ENCODE measurements around the gene RCBTB2. TPM values are rescaled to one million over a fixed set of nuclear protein-coding genes. Genes with fewer than 3 reads are reported as not detected.
A peak's percentile ranks its signal among the peaks of the same experiment; 100 is the strongest.

Gene RCBTB2
- total RNA-seq, 1 donor from 2014 or later, result 21.6 TPM

DNA sequence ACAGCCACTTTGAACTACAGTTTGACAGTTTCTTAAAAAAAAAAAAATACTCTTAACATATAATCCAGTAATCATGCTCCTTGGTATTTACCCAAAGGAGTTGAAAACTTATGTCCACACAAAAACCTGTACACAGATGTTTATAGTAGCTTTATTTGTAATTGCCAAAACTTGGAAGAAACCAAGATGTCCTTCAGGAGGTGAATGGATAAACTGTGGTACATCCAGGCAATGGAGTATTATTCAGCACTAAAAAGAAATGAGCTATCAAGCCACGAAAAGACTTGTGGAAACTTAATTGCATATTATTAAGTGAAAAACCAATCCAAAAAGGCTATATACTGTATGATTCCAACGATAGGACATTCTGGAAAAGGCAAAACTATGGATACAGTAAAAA, 44.9 kb downstream of the RCBTB2 start:
- Mint-ChIP-seq H3K9me3 (peaks cover 10% of the 10 kb centered on the region), H3K4me1 (peaks cover 12% of the 10 kb centered on the region), H3K27me3 (ENCODE audit: low read depth) (no peaks in the 10 kb centered on the region), H3K4me3 (no peak overlapping the region), H3K27ac (no peak overlapping the region), H3K36me3 (peaks cover 28% of the 10 kb centered on the region)
- TF ChIP-seq, protein P1, sequence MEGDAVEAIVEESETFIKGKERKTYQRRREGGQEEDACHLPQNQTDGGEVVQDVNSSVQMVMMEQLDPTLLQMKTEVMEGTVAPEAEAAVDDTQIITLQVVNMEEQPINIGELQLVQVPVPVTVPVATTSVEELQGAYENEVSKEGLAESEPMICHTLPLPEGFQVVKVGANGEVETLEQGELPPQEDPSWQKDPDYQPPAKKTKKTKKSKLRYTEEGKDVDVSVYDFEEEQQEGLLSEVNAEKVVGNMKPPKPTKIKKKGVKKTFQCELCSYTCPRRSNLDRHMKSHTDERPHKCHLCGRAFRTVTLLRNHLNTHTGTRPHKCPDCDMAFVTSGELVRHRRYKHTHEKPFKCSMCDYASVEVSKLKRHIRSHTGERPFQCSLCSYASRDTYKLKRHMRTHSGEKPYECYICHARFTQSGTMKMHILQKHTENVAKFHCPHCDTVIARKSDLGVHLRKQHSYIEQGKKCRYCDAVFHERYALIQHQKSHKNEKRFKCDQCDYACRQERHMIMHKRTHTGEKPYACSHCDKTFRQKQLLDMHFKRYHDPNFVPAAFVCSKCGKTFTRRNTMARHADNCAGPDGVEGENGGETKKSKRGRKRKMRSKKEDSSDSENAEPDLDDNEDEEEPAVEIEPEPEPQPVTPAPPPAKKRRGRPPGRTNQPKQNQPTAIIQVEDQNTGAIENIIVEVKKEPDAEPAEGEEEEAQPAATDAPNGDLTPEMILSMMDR (IDR thresholded peaks at IDR 0.05; ENCODE audit: unreplicated experiment), result no peak
- no peak for DNase-seq (ENCODE audit: low spot score in 2 of 2, unreplicated experiment in 2 of 2)

- Mint-ChIP-seq H3K36me3 (peaks cover 28% of the 10 kb centered on the region), H3K4me3 (no peak overlapping the region), H3K27ac (no peak overlapping the region)
These were observed 46.0 kb downstream of the RCBTB2 start for GRCh38 chr13:48486836-48487235.

DNA sequence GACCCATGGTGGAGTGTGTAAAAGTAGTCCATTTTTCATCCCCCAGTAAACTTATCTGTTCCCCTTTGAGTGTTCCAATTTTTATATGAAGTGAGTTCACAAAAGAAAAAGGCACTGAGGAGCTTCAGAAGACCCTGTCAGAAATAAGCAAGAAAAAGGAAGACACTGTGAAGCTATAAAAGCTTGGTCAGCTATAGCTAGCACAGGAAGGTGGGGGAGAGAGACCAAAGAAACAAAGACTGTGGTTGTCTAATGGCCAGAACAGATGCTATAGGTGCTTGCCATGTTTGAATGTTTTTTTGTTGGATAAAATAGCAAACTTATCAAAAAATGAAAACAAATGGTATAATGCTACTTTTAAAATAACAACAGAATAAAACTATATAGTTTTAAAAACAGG, 46.5 kb downstream of the RCBTB2 start:
- Mint-ChIP-seq H3K4me3 (no peak overlapping the region), H3K9me3 (peaks cover 10% of the 10 kb centered on the region), H3K4me1 (peaks cover 15% of the 10 kb centered on the region), H3K27me3 (ENCODE audit: low read depth) (no peaks in the 10 kb centered on the region), H3K36me3 (peaks cover 28% of the 10 kb centered on the region), H3K27ac (no peak overlapping the region)
- TF ChIP-seq, protein P1 (IDR thresholded peaks at IDR 0.05; ENCODE audit: unreplicated experiment), result no peak
- no peak for DNase-seq (ENCODE audit: low spot score in 2 of 2, unreplicated experiment in 2 of 2)

More at GRCh38 chr13:48486836-48487235, 46.0 kb downstream of the RCBTB2 start:
- Mint-ChIP-seq H3K9me3 (peaks cover 10% of the 10 kb centered on the region), H3K4me1 (peaks cover 15% of the 10 kb centered on the region), H3K27me3 (ENCODE audit: low read depth) (no peaks in the 10 kb centered on the region)
- no peak for DNase-seq (ENCODE audit: low spot score in 2 of 2, unreplicated experiment in 2 of 2)
- TF ChIP-seq, protein P1 (IDR thresholded peaks at IDR 0.05; ENCODE audit: unreplicated experiment), result no peak

DNA sequence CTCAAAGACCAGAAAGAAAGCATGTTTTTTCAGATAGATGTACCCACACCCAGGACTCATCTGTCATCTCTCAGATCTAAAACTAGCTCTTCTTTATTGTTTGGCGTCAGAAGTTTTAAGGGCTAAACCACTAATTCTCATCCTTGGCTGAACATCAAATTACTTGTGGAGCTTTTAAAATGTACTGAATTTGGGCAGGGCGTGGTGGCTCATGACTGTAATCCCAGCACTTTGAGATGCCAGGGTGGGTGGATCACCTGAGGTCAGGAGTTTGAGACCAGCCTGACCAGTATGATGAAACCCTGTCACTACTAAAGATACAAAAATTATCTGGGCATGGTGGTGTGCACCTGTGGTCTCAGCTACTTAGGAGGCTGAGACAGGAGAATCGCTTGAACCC, 47.4 kb downstream of the RCBTB2 start:
- no peak overlapping the region for H3K4me3 Mint-ChIP-seq
- no peaks in the 10 kb centered on the region for H3K27me3 Mint-ChIP-seq (ENCODE audit: low read depth)
- peaks cover 10% of the 10 kb centered on the region for H3K9me3 Mint-ChIP-seq
- H3K36me3 Mint-ChIP-seq, result peaks cover 28% of the 10 kb centered on the region
- no peak for DNase-seq (ENCODE audit: low spot score in 2 of 2, unreplicated experiment in 2 of 2)
- peaks cover 15% of the 10 kb centered on the region for H3K4me1 Mint-ChIP-seq
- no peak overlapping the region for H3K27ac Mint-ChIP-seq
- TF ChIP-seq, protein P1 (IDR thresholded peaks at IDR 0.05; ENCODE audit: unreplicated experiment), result no peak

DNA sequence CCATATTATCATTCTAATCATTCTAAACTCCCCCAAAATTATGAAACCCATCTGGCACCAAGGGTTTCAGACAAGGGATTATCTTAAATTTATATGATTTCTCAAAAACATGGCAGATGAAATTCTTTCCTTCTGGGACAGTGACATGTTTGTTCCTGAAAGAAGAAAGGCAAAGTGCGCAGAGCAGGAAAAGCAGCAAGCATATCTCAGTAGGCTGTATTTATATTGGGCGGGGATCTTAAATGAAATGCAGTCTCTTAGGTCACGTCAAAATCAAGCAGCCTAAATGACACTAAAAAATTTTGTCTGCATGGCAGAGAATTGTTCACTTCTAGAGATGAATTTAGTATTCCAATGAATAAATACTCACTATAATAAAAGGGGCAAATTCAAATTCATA, 49.3 kb downstream of the RCBTB2 start:
- Mint-ChIP-seq H3K36me3 (peaks cover 22% of the 10 kb centered on the region), H3K27me3 (ENCODE audit: low read depth) (no peaks in the 10 kb centered on the region), H3K9me3 (peaks cover 10% of the 10 kb centered on the region), H3K27ac (peak overlapping the region; percentile 34), H3K4me1 (peaks cover 15% of the 10 kb centered on the region), H3K4me3 (no peak overlapping the region)
- no peak for DNase-seq (ENCODE audit: low spot score in 2 of 2, unreplicated experiment in 2 of 2)
- TF ChIP-seq, protein P1 (IDR thresholded peaks at IDR 0.05; ENCODE audit: unreplicated experiment), result no peak

DNA sequence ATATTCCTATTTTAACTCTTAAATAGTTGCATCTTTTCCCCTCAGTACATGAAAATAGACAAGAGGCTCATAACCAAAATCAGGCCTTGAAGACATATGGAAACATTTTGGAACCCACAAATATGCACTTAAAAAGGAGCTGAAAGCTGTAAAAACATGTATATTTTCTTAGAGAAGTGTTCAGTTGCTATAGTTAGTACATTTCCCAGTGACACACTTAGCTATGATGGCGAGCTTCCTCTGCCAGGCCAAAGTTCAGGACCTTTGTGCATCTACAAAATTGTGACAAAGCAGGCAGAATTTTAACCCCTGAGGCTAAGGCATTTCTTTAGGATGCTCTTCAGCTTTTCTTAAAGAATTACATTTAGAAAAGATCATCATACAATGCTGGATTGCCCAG, 54.5 kb downstream of the RCBTB2 start:
- TF ChIP-seq, protein P1 (IDR thresholded peaks at IDR 0.05; ENCODE audit: unreplicated experiment), result no peak
- H3K27ac Mint-ChIP-seq, result no peak overlapping the region

More for the DNA sequence above, 54.5 kb downstream of the RCBTB2 start:
- Mint-ChIP-seq H3K27me3 (ENCODE audit: low read depth) (no peaks in the 10 kb centered on the region), H3K36me3 (peaks cover 9% of the 10 kb centered on the region), H3K9me3 (no peaks in the 10 kb centered on the region), H3K4me1 (peaks cover 6% of the 10 kb centered on the region), H3K4me3 (no peak overlapping the region)
- no peak for DNase-seq (ENCODE audit: low spot score in 2 of 2, unreplicated experiment in 2 of 2)

Measured in mesothelial cell of epicardium (in vitro differentiated cells).